Right lobe of liver (tissue), 6 donors: ENCODE results near the gene NSMF. TPM values are rescaled to one million over a fixed set of nuclear protein-coding genes. Genes with fewer than 3 reads are reported as not detected.

Experiments used
- ATAC-seq, 4 donors: fragments of 200-7000 bp; cut with Tn5 transposase; one replicate each; pipeline ENCODE4 v1.9.1; 2020; ENCODE audit warnings: mild to moderate bottlenecking in 4 of 4, moderate library complexity in 4 of 4
- DNase-seq, 3 donors: peaks; one replicate each; pipeline ENCODE4 v3.0.0-alpha.2; 2020
- H3K27ac ChIP-seq, 3 donors: fragments of 200-600 bp; one replicate each; pipeline ENCODE4 v1.8.0; 2022
- H3K27me3 ChIP-seq, 2 donors: fragments of 200-600 bp; one replicate each; pipeline ENCODE4 v1.8.0; 2022
- H3K36me3 ChIP-seq, 4 donors: fragments of 200-600 bp; sonication (generic) in 1 of 4; one replicate each; pipeline versions ENCODE4 v1.5.1 to v1.8.0; 2017 to 2022; ENCODE audit warnings: control low read depth in 1 of 4
- H3K4me1 ChIP-seq, 4 donors: fragments of 200-600 bp; sonication (generic) in 1 of 4; one replicate each; pipeline versions ENCODE4 v1.5.1 to v1.8.0; 2017 to 2022; ENCODE audit warnings: control low read depth in 1 of 4
- H3K4me3 ChIP-seq, 3 donors: fragments of 200-600 bp; one replicate each; pipeline ENCODE4 v1.8.0; 2022
- H3K9me3 ChIP-seq, 4 donors: fragments of 200-600 bp; sonication (generic) in 1 of 4; one replicate each; pipeline versions ENCODE4 v1.5.1 to v1.8.0; 2017 to 2022; ENCODE audit warnings: control low read depth in 1 of 4
- POLR2A ChIP-seq: fragments of 450-650 bp; IDR thresholded peaks from one replicate; pipeline ENCODE4 v1.6.1; 2017; ENCODE audit warnings: antibody characterized with exemption, mild to moderate bottlenecking
- WGBS: methylation state at CpG from one replicate; pipeline ENCODE4 v1.1.6; 2018; ENCODE audit warnings: low coverage, low lambda C conversion rate; ENCODE audit not compliant: insufficient coverage; ENCODE audit errors: missing lambda C conversion rate; 5-methylcytosine and 5-hydroxymethylcytosine counted together
- intact Hi-C, 2 donors: fragments of 100-400 bp; cut with DNase I; formaldehyde crosslinking; loops; one replicate each; pipeline versions ENCODE4 v1.11.2 to v1.14.1; 2022
- microRNA-seq, 2 donors: library from miRNA; unstranded; fragments of <30 nt; microRNA quantifications; one replicate each; pipeline ENCODE4, GENCODE V29; 2019 to 2020
- total RNA-seq, 6 experiments: library from RNA; depleted of rRNA in 2 of 6; stranded (reverse); fragments of >200 nt in 2 of 6; fragmentation: NEBNext Ultra II Directional in 3 of 6; extraction: Animal tissue kit (Norgen Biotek cat#: 25700) in 3 of 6; gene quantifications; one replicate each; pipeline versions ENCODE4 v1.1.0 to v1.2.4, GENCODE V29; 2016 to 2023
- TF ChIP-seq, protein P1 (sequence below), 4 donors: fragments of 200-600 bp in 3 of 4; fragments of 450-650 bp in 1 of 4; IDR thresholded peaks; one replicate each; pipeline versions ENCODE4 v1.5.1 to v1.8.0; 2016 to 2022; ENCODE audit warnings: antibody characterized with exemption in 4 of 4, mild to moderate bottlenecking in 2 of 4
- donor health status: DM: no; HTN: yes; CAD: no.
- donor health status: DM: no; HTN: no; CAD: no.
- donor health status: DM: no; HTN: no; CAD: no.
- donor health status: DM: no; HTN: yes; CAD: no.
- donor health status: DM: no; HTN: yes; CAD: no.

NSMF gene
- total RNA-seq, 6 experiments from 2014 or later = 15.6 to 55.4 (median 20.1) TPM

DNA sequence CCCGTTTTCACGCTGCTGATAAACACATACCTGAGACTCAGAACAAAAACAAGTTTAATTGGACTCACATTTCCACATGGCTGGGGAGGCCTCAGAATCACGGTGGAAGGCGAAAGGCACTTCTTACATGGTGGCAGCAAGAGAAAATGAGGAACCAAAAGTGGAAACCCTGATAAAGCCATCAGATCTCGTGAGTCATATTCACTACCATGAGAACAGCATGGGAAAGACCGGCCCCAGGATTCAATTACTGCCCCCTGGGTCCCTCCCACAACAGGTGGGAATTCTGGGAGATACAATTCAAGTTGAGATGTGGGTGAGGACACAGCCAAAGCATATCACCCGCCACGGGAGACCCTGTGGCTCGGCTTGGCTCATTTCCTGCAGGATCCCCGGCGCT is 56.4 kb downstream of the NSMF start:
- H3K27ac ChIP-seq = no peak overlapping the region
- ATAC-seq = no peak
- intact Hi-C loops = loop anchor here in 1 of 2 donors (10.0 kb wide), 1 partner anchor 98 kb away; the partner anchor contains the start of gene NRARP
- H3K4me3 ChIP-seq = no peak overlapping the region
- H3K27me3 ChIP-seq = no peaks in the 10 kb centered on the region
- TF ChIP-seq POLR2A = no peak
- TF ChIP-seq, protein P1, sequence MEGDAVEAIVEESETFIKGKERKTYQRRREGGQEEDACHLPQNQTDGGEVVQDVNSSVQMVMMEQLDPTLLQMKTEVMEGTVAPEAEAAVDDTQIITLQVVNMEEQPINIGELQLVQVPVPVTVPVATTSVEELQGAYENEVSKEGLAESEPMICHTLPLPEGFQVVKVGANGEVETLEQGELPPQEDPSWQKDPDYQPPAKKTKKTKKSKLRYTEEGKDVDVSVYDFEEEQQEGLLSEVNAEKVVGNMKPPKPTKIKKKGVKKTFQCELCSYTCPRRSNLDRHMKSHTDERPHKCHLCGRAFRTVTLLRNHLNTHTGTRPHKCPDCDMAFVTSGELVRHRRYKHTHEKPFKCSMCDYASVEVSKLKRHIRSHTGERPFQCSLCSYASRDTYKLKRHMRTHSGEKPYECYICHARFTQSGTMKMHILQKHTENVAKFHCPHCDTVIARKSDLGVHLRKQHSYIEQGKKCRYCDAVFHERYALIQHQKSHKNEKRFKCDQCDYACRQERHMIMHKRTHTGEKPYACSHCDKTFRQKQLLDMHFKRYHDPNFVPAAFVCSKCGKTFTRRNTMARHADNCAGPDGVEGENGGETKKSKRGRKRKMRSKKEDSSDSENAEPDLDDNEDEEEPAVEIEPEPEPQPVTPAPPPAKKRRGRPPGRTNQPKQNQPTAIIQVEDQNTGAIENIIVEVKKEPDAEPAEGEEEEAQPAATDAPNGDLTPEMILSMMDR (IDR thresholded peaks at IDR 0.05) = no peak
- no peaks in the 10 kb centered on the region for H3K36me3 ChIP-seq
- WGBS = 85% methylated on average over 4 of the region's 11 CpGs
- H3K4me1 ChIP-seq = peaks cover 0 to 22% (median 6%) of the 10 kb centered on the region in 4 donors
- DNase-seq = no peak
- H3K9me3 ChIP-seq = no peaks in the 10 kb centered on the region

DNA sequence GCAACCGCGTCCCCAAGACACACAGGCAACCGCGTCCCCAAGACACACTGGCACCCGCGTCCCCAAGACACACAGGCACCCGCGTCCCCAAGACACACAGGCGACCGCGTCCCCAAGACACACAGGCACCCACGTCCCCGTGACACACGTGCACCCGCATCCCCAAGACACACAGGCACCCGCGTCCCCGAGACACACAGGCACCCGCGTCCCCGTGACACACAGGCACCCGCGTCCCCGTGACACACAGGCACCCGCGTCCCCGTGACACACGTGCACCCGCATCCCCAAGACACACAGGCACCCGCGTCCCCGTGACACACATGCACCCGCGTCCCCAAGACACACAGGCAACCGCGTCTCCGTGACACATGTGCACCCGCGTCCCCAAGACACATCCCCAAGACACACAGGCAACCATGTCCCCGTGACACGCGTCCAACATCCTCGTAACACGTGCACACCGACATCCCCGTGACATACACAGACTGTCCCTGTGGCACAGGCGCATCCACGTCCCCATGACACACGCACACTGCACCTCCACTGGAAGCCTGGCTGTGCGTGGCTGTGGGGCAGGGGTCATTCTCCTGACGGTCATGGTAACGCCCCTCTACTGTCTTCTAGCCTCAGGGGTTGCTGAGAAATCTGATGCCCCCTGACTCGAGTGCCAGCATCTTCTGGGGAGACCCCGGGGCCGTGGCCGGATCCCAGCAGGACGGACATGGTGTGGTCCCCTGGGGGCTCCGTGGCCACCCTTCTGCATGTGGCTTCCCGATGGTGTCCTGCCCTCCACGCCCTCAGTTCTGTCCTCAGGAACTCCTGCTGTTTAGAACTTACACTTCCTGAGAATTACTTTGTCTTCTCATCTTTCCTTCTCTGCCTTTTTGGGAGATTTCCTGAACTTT is 60.3 kb downstream of the NSMF start:
- TF ChIP-seq, protein P1 (IDR thresholded peaks at IDR 0.05) = no peak
- no peak for TF ChIP-seq POLR2A
- Histone ChIP-seq H3K4me3 (no peak overlapping the region), H3K27me3 (no peaks in the 10 kb centered on the region), H3K4me1 (peaks cover 0 to 12% (median 0%) of the 10 kb centered on the region in 4 donors), H3K27ac (no peak overlapping the region), H3K9me3 (no peaks in the 10 kb centered on the region), H3K36me3 (no peaks in the 10 kb centered on the region)
- ATAC-seq = no peak
- 96% methylated on average over 46 of the region's 60 CpGs for WGBS
- no peak for DNase-seq
- intact Hi-C loops = loop anchor here in 1 of 2 donors (10.0 kb wide), 1 partner anchor 304 kb away; no protein-coding TSS in a partner anchor

DNA sequence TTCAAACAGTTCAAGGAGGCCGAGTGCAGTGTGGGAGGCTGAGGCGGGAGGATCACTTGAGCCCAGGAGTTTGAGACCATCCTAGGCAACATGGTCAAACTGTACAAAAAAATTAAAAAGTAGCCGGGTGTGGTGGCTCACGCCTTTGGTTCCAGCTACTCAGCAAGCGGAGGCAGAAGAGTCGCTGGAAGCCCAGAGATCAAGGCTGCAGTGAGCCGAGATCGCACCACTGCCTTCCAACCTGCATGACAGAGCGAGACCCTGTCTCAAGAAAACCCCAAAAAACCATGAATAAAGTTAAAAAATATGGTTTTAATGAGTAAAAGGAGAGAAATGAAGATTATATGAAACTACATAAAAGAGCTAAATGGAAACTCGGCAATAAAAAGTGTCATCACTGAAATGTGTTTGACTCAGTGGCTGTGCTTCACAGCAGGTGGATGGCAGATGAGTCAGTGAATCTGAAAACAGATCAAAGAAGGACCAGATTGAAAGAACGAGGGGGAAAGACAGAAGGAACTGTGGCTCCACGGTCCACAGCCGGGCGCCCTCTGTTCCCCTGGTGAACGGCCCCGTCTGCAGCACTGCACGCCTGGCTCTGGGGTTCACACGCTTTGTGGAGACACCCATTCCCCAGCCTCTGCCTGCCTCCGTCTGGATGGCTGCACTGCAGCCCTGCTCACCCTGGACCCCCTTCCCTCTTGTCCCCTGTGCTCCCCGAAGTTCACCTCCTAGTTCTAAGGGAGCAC is 61.3 kb downstream of the NSMF start:
- no peaks in the 10 kb centered on the region for H3K9me3 ChIP-seq
- 81% methylated on average over 4 of the region's 20 CpGs for WGBS
- no peak for ATAC-seq
- no peak overlapping the region for H3K27ac ChIP-seq
- H3K4me3 ChIP-seq = no peak overlapping the region
- peaks cover 0 to 12% (median 0%) of the 10 kb centered on the region in 4 donors for H3K4me1 ChIP-seq
- DNase-seq = no peak
- intact Hi-C loops = loop anchor here in 1 of 2 donors (10.0 kb wide), 1 partner anchor 303 kb away; no protein-coding TSS in a partner anchor
- H3K27me3 ChIP-seq = no peaks in the 10 kb centered on the region
- H3K36me3 ChIP-seq = no peaks in the 10 kb centered on the region
- no peak for TF ChIP-seq POLR2A
- TF ChIP-seq, protein P1 (IDR thresholded peaks at IDR 0.05) = no peak

Small RNA genes within 50 kb of the gene (microRNA-seq; reads per million reads assigned to microRNA genes)
- 0.64 to 1.2 reads per million in 2 donors for gene MIR7114

Other genes with a start within 250 kb of the NSMF start
- gene RNF208, start 237.1 kb downstream of the NSMF start, total RNA-seq = 10 to 100 TPM in 1 of 6 experiments, 1 to 10 TPM in 5; 3.5 to 12.2 (median 4.5) TPM
- gene CYSRT1, start 234.2 kb downstream of the NSMF start, total RNA-seq = 1 to 10 TPM in 1 of 6 experiments, under 1 TPM in 4, not detected in 1; 0.20 to 1.2 (median 0.31) TPM
- gene RNF224, start 231.8 kb downstream of the NSMF start, total RNA-seq = not detected
- not detected for gene SLC34A3, start 228.4 kb downstream of the NSMF start, total RNA-seq
- gene TUBB4B, start 218.0 kb downstream of the NSMF start, total RNA-seq = 100 to 1,000 TPM in 5 of 6 experiments, 10 to 100 TPM in 1; 88.4 to 274 (median 124) TPM
- not detected for gene STPG3, start 208.0 kb downstream of the NSMF start, total RNA-seq
- gene NELFB, start 204.0 kb downstream of the NSMF start, total RNA-seq = 10 to 100 TPM; 15.6 to 21.6 (median 20.1) TPM
- gene TOR4A, start 181.6 kb downstream of the NSMF start, total RNA-seq = 1 to 10 TPM; 2.2 to 4.9 (median 3.7) TPM
- gene NRARP, start 157.1 kb downstream of the NSMF start, total RNA-seq = 1 to 10 TPM in 3 of 6 experiments, under 1 TPM in 3; 0.57 to 2.3 (median 0.98) TPM
- gene EXD3, start 36.2 kb downstream of the NSMF start, total RNA-seq = 10 to 100 TPM in 3 of 6 experiments, 1 to 10 TPM in 3; 3.3 to 14.4 (median 10.6) TPM
- gene NOXA1, start 35.9 kb downstream of the NSMF start, total RNA-seq = 1 to 10 TPM; 4.7 to 8.0 (median 5.7) TPM
- gene ENTPD8, start 18.0 kb downstream of the NSMF start, total RNA-seq = 10 to 100 TPM in 2 of 6 experiments, 1 to 10 TPM in 4; 3.3 to 11.5 (median 7.5) TPM
- 10 to 100 TPM in 2 of 6 experiments, 1 to 10 TPM in 4; 3.9 to 15.6 (median 7.4) TPM for gene PNPLA7, start 91.1 kb upstream of the NSMF start, total RNA-seq
- 10 to 100 TPM; 43.4 to 97.8 (median 74.0) TPM for gene MRPL41, start 92.5 kb upstream of the NSMF start, total RNA-seq
- 10 to 100 TPM in 5 of 6 experiments, 1 to 10 TPM in 1; 9.2 to 17.8 (median 11.8) TPM for gene DPH7, start 119.6 kb upstream of the NSMF start, total RNA-seq
- gene ZMYND19, start 131.2 kb upstream of the NSMF start, total RNA-seq = 10 to 100 TPM in 2 of 6 experiments, 1 to 10 TPM in 4; 8.4 to 11.7 (median 9.0) TPM
- gene ARRDC1, start 146.4 kb upstream of the NSMF start, total RNA-seq = 10 to 100 TPM; 19.1 to 45.0 (median 25.2) TPM
- 10 to 100 TPM; 26.8 to 51.9 (median 36.7) TPM for gene EHMT1, start 159.7 kb upstream of the NSMF start, total RNA-seq